ENCODE data around the gene CRYGC. TPM values are rescaled to one million over a fixed set of nuclear protein-coding genes. Genes with fewer than 3 reads are reported as not detected.

Gene CRYGC
- total and polyA plus RNA-seq, 2 of the 13 experiments (the other 11 are each of a cell fraction or from before 2014, with no cell fraction given), result 0.20 to 0.27 TPM

DNA sequence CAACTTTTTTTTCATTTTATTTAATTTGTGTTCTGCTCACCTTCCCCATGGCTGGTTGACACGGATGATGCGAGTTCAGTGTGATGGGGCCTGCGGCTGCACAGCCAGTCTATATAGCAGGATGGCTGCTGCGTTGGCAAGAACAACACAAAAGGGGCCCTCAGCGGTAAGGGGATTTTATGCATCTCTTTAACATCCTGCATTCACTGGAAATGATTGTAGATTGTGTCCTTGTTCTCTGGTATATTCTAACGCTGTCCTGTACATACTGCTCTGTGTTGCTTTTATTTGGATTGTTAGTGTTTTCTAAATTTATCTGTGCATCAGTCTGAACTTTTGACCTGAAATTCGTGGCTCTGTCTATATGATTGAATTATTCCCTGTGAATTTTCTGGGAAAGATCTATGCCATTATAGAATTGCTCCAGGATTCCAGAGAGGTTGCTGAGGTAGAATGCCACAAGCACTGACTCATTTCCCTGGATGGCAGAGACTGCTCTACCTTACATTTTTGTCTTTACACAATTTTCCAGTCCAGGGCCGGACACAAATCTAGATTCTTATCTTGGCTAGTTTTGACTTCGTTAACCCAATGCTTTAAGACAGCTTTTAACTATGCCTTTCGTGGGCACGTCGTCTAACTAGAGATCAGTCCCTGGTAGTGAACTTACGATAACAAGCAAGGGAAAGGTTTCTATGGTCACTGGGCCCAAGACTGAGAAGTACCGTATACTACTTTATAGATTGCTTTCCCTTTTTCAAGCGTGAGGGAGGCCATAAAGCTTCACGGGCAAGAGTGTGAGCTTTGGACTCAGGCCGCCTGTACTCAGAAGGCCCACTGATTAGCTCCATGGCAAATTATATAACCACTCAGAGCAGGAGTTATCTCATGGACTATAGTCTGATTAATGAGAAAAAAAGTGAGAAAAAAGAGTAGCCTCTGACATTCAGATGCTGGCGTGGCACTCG is at the start of gene CRYGC (continued):
- no peak for TF ChIP-seq ZHX2 (IDR thresholded peaks at IDR 0.05; ENCODE audit: low read depth)
- TF ChIP-seq ZHX2 (CRISPR knock-in tag; IDR thresholded peaks at IDR 0.05; ENCODE audit: borderline replicate concordance), result no peak
- no peak for TF ChIP-seq ZNF326 (CRISPR knock-in tag; IDR thresholded peaks at IDR 0.05; ENCODE audit: borderline replicate concordance)
- TF ChIP-seq MAFK (conservative IDR thresholded peaks at IDR 0.05 in 1 of 2, IDR thresholded peaks at IDR 0.05 in 1 of 2; ENCODE audit: low read length in 2 of 2), result no peak
- no peak for TF ChIP-seq ARNT (IDR thresholded peaks at IDR 0.05)
- no peak for TF ChIP-seq ISX (CRISPR knock-in tag; conservative IDR thresholded peaks at IDR 0.05)
- peak; percentile 60 for TF ChIP-seq ZNF335 (CRISPR knock-in tag; IDR thresholded peaks at IDR 0.05)
- TF ChIP-seq MIER3 (CRISPR knock-in tag; IDR thresholded peaks at IDR 0.05; ENCODE audit: borderline replicate concordance), result no peak
- TF ChIP-seq NBN (conservative IDR thresholded peaks at IDR 0.05), result no peak
- TF ChIP-seq IRF9 (CRISPR knock-in tag; IDR thresholded peaks at IDR 0.05; ENCODE audit: borderline replicate concordance), result no peak
- TF ChIP-seq ZNF510 (CRISPR knock-in tag; IDR thresholded peaks at IDR 0.05; ENCODE audit: low read depth), result no peak
- no peak for TF ChIP-seq SP5 (CRISPR knock-in tag; IDR thresholded peaks at IDR 0.05; ENCODE audit: borderline replicate concordance, low read depth)
- TF ChIP-seq ELF1 (CRISPR knock-in tag; IDR thresholded peaks at IDR 0.05), result no peak
- no peak for TF ChIP-seq SYNCRIP (IDR thresholded peaks at IDR 0.05; ENCODE audit: insufficient read depth, low read depth, low read length)
- TF ChIP-seq NAIF1 (CRISPR knock-in tag; IDR thresholded peaks at IDR 0.05; ENCODE audit: borderline replicate concordance), result no peak

Data from HepG2 (cell line).